GM10847 (cell line): ENCODE measurements around the gene ASB9.

Experiments
- POLR2A ChIP-seq: IDR thresholded peaks from 2 replicates; pipeline ENCODE4 v1.6.1; 2011; ENCODE audit not compliant: insufficient read length; ENCODE audit errors: extremely low read depth

ASB9 gene

DNA sequence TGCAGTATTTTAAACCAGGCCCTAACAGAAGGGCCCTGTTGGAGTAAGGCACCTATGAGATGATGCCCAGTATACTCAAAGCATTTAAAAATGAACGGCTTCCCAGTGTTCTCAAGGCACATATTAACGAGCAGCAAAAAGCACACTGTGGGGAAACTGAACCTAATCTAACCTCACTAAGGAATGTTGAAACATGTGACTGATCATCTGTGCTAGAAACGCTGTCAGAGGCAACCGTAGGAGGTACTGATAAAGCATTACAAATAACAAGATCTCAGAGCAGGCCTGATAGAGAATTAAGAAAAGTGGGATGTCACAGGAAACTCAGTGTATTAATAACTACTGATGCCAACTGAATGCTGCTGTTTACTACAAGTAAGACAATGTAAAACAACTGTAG lies 24.0 kb downstream of the ASB9 start:
- TF ChIP-seq POLR2A: no peak

DNA sequence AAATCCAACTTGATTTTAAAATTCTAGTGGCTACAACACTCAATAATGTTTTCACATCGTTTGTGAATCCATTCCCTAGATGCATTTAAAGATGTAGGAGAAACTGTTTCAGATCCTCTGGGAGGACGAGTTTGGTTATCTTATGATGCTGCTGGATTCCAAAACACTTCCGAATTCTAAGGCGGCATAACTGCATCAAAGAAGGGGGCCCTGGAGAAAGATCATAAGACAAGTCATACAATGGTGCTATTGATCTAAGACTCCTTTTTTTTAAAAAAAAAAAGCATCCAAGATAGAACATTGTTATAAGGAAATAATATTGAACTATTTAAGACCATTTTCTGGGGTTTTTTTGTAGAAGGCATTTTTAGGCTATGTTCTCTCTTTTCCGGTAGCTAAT lies 25.5 kb downstream of the ASB9 start:
- TF ChIP-seq POLR2A: no peak

DNA sequence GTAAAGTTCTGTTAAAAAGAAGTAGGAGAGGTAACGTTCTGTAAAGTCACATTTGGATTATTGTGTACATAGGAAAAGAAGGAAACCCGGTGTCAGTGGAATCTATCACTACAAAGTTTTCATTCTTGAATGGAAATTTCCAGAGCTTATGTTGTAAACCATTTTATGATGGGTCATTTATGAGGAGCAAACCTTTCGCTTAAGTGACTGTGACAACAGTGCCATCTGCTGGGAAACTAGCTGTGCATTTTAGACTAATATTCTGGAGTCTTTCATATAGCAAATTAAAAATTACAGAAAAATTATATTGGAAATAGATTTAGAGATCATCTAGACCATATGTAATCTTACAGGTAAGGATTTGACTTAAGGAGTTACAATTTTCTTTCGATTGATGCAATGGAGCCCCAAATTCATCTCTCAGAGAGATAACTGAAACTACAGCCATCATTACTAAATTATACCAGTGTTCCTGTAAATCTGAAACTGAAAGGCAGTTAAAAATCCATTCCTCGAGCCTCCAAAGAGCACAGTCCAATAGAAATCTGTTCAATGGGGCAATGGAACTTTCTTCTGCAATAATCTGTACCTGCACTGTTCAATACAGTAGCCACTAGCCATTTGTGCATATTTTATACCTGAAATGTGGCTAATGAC lies 26.9 kb downstream of the ASB9 start:
- TF ChIP-seq POLR2A: no peak

DNA sequence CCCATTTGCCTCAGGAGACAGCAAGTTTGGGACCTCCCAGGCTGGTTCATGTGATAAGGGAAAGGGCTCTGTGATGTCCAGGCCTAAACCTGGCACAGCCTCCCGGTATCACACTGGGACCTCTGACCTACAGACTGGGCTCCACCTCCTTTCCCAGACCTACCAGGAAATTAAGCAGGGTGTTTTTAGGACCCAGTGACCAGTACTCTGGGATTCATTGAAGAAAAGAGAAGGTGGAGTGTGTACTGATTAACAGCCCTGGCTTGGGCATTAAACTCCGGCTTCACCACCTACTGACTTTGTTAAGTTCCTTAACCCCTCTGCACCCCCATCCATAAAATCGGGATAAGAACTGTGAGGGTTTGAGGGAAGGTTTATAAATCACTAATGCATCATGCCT lies 28.6 kb downstream of the ASB9 start:
- TF ChIP-seq POLR2A: no peak

DNA sequence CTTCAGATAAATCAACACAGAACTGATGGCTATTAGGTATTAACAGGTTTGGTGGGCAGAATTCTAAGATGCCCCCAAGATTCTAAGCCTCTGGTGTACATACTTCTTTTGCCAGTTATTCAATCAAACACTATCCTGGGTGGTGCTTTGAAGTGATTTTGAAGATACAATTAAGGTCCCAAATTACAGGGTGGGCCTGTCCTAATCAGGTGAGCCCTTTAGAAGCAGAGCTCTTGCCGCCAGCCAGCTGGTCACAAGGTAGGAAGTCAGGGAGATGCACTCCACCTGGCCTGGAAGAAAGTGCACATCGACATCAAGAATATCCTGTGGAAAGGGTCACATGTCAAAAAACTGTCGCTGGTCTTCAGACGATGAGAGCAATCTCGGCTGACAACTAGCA lies 29.5 kb downstream of the ASB9 start:
- TF ChIP-seq POLR2A: no peak

DNA sequence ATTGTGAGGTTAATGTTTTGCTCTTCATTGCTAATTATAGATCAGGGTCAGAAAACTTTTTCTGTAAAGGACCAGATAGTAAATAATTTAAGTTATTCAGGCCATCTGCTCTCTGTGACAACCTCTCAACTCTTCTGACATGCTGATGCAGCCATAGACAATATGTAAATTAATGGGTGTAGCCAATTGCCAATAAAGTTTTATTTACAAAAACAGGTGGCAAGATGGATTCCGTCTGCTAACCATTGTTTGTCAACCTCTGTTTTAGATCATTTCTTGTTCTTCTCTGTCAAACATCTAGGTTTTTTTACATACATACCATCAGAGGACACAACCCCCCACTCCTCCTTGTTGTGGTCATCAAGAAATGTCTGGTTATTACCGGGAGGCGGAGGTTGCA lies 33.7 kb downstream of the ASB9 start:
- TF ChIP-seq POLR2A: no peak

DNA sequence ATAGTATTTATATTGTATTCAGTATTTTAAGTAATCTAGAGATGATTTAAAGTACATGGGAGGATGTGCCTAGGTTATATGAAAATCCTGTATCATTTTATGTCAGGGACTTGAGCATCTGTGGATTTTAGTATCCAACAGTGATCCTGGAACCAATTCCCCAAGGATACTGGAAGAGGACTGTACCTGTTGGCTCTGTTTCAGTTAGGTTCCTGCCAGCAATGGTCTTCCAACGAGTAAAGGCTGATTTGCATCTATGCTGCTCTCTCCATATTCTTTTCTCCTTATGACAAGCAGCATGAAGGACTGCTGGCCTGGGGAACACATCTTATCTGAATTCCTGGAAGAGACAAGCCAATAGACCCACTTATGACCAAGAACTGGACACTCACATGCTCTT lies 34.9 kb downstream of the ASB9 start:
- TF ChIP-seq POLR2A: no peak

DNA sequence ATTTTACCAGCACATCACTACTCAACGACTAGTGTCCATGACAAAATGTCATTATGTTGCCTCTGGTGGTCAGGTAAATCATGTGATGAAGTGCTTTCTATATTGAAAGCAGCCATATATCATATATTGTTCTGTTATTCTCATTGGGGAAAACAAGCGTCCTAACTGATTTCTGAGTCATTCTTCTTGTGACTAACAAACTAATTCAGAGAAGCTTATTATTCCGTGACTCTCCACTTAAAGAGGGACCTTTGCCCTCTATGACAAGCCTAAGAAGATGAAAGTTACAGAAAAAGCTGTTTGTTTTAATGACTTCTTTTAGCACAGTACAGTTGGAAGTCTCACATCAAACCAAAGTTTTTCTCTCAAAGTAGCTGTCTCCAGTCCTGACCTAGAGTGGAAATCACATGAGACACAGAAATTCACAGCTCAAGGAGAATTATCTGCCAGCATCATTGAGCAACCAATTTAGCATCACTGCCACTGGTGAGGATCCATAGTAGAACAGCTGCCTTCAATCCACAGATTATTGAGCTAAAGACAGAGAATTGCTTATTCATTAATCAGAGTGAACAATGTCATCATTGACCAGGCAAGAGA lies 36.4 kb downstream of the ASB9 start:
- TF ChIP-seq POLR2A: no peak

DNA sequence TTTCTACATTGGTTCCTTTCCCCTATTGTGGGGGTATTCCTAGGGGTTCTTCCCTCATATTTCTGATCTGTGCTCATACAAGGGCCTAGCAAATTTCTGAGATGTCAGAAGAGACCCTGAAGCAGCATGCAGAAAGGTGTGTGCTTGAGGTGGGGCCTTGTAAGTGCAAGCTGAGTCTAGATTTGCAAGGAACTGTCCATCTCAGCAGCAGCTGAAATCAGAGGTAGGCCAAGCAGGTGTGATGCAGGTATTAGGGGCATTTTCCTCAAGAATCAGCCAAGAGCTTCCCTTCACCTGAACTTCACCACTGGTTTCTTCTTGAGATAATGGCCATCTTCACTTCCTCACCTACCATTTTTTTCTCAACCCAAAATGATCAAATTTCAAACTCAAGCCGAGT lies 45.1 kb downstream of the ASB9 start:
- no peak for TF ChIP-seq POLR2A

DNA sequence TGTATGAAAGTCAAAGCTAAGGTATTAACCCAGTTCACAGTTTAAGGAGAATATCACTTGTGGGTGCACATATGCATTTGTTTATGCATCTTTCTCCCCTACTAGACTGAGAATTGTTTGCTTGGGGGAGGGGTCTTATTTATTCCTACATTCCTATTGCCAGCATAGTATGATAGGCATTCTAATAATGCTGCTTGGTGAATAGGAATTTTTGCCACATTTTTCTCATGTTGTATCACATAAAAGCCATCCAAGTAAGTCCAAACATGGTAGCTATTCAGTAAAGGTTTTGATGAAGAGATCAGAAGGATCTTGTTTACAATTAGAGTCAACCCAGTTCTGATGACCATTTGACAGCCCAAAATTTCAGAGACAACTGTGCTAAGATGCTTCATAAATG lies 48.6 kb downstream of the ASB9 start:
- no peak for TF ChIP-seq POLR2A

DNA sequence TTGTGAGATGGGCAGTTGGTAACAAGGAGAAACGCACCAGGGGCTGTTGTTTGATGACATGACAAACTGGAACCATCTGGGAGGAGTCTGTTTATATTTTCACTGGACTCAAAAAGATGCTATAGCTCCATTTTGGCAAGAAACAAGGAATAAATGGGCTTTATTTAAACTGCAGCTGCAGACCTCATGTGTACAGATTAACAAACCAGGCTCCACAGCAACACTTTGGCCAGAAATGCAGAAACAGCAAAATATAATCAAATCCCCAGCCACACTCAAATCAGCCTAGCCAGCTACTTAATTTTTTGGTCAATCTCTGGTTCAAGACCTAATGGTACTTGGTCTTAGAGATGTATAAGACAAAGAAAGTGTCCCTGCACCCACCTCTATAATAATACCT lies 52.7 kb downstream of the ASB9 start:
- no peak for TF ChIP-seq POLR2A

DNA sequence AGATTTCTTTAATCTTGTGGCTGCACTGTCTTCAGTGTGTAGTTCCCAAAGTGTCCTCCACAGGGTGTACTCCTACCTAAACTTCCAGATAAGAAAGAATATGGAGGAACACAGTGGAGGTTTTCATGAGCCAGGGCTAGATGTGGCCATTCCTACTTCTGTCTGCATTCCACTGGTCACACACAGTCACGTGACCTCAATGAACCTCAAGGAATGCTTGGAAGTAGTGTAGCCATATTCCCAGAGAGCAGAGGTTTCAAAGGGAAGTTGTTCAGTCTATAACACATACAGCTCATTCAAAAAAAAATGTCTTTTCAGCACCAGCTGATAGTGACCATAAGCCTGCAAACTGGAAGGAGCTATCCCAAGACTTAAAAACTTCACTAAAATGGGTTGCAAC lies 53.6 kb downstream of the ASB9 start:
- TF ChIP-seq POLR2A: no peak

DNA sequence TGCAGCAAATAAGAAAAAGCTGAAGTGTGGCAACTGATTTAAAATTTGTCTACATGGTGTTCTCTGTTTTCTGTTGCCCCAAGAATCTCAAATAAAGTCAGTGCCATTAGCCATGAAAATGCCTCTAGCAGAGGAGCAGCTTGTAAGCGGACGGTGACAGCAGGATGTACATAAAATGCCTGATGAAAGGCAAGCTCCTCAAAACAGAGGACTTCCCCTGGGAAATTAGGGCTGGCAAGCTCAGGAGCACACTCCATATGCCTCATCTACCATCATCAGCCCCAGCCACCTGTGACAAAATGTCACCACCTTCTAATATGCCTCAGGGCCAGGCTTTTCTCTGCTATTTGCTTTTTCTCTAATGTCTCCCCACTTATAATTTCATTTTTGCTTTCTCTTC lies 54.5 kb downstream of the ASB9 start:
- TF ChIP-seq POLR2A: no peak

DNA sequence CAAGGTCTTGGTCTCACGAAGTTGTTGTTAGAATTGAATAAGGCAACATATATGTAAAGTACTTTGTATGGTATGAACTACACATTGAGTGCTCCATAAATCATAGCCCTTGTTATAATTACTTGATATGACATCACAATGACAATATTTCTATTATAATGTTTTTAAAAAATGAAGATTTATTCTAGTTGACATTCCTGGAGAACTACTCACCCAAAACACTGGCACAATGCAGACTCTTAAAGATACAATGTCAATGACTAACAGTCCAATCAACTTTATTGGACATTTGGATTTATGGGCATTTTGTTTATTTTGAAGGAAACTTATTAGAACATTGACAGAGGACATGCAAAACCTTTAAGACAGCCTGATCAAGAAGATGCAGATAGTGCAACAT lies 55.3 kb downstream of the ASB9 start:
- no peak for TF ChIP-seq POLR2A

DNA sequence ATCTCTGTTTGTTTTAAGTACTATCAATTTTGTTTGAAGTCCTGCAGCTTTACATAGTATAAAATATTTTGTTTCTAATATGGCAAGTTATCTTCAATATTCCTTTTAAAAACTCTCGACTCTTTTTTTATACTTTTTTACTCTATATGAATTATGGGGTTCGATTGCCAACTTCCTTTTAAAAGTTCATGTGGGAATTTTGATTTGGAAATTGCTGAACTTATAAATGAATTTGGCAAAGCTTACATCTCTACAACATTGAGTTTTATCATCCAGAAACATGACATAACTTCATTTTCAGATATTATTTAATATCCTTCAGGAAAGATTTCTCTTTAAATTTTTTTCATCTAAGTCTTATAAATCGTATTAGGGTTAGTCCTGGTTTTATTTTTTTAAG lies 60.8 kb downstream of the ASB9 start:
- no peak for TF ChIP-seq POLR2A

DNA sequence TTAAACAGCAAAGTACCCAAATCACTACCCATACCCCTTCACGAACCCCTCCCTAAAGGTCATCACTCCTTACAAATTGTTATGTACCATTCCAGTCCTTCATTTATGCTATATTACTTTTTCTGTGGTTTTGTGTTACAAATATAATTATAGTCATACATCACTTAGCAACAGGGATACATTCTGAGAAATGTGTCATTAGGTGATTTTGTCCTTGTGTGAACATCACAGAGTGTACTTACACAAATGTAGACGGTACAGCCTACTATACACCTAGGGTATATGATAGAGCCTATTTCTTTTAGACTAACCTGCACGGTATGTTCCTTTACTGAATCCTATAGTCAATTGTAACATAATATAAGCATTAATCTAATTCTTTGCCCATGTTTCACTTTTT lies 61.9 kb downstream of the ASB9 start:
- no peak for TF ChIP-seq POLR2A

DNA sequence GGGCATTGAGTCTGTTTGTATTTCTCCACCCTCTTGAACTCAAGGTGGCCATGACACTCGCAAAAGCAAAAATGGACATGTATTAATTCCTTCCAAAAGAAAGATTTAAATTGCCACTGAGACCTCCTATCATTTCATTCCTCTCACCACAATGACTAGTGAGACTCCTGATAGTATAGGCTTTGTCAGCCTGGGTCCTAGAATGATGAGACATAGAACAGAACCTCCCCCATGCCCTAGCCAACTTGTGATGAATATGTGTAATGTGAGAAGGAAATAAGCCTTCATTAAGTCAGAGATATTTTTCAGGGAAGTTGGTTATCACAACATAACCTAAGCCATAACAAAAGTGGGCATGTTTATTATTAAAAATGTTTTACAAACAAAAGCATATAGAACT lies 62.5 kb downstream of the ASB9 start:
- TF ChIP-seq POLR2A: no peak
